NCI-H1105 (cell line): Measurements from ENCODE around the gene SLC25A48.

Experiments
- DNase-seq: peaks from one replicate; lab custom pipeline; 2025; lab: John Stamatoyannopoulos, UW

Gene SLC25A48

DNA sequence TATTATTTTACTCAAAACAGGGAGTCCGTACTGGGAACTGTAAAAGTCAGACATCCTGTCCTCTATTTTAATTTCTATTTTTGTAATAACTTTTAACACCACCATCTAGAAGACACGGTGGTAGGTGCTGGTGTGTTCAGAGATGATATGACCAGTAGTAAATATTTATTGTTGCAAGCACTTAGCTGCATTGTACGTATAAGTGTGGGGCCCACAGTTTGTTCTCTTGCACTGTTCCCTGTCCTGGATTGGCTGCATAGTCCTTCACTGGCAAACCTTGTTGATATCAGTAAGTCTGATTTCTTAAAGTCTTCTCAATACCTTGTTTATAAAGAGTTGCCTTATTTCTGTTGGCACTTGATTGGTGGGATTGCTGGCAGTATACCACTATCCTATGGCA, 85.7 kb downstream of the SLC25A48 start:
- DNase-seq = no peak

DNA sequence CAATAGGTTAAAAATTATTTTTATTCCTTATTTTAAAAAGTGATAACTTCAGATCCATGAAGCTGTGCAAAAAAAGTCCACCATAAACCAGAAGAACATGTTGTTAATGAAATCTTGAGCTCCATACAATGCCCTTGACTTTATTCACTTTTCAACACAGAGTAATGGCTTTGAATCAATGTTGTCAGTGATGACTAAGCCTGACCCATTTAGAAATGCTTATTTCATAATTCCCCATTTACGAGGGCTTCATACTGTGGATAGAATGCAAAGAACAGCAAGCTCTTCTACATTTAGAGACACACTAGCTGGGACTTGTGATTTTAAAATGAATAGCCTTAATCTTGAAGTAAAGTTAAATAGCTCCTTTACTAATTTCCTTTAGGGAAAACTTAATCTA, 86.9 kb downstream of the SLC25A48 start:
- no peak for DNase-seq

DNA sequence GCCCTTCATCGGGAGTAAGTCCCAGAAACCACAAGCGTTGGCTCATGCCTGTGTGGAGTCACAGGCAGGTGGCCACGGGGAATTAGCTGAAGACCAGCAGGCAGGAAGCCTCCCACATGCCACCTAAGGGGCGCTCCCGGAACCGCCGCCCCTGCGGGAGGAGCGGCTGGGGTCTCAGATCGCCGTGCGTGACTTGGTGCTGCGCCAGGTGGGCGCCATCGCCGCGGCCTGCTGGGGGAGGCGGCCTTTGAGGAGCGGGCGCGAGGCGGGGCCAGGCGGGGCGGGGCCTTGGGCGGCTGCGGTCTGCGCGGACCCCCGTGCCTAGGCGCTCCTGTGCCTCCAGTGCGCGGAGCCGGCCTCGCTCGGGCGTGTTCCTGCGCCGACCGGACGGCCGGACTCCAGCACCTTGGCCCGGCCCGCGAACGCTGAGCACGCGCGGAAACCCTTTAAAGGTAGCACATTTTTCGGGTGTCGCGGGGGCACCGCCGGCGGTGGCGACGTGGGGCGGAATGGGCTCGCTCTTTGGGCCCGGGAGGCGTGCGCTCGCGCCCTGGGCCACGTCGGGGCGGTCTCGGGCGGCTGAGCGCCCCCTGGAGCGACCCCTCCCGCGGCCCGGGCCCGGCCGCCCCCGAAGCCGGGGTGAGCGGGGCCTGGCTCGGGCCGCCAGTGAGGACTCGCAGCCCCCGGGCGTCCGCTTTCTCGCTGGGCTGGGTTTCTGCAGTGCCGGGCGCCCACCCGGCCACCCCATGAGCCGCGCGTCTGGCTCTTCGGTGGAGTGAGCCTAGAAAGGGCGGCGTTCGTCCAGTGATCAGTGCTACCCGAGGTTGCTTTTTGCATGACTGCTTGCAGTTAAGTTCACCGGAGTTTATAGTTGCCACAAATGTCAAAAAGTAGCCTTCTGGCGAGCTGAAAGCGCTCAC, 95.8 kb downstream of the SLC25A48 start:
- DNase-seq = peak; percentile 21

DNA sequence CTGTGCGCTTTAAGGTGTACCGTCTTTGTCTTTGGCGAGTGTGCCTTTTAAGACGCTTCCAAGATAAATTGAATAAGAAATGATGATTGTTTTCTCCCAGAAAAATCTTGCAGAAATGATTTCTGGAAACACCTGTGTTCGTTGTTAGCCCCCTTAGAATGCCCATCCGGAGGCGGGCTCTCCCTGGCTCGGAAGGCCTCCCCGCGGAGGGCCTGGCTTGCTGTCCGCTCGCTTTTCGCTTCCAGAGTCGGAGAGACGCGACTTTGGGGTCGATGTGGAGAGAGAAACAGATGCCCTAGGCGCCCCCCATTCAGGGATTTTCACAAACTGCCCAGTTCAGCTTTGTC, 96.5 kb downstream of the SLC25A48 start:
- DNase-seq = no peak

DNA sequence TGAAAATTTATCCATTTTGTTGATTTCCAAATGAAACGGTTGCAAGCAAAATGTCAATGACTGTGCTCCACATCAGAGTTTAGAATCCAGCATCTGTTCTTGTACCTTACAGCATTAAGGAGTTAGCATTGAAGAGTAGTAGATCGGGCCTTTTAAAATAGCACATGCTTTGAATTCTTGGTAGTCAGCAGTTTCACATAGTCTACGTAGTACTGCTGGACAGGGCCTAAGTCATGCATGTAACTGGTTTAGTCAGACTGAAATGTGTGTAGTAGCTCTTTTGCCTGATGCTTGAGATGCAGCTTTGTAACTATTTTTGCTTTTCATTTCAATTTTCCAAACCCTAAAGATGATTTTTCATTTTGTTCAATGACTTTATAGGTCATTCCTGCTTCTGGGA, 100.5 kb downstream of the SLC25A48 start:
- no peak for DNase-seq

DNA sequence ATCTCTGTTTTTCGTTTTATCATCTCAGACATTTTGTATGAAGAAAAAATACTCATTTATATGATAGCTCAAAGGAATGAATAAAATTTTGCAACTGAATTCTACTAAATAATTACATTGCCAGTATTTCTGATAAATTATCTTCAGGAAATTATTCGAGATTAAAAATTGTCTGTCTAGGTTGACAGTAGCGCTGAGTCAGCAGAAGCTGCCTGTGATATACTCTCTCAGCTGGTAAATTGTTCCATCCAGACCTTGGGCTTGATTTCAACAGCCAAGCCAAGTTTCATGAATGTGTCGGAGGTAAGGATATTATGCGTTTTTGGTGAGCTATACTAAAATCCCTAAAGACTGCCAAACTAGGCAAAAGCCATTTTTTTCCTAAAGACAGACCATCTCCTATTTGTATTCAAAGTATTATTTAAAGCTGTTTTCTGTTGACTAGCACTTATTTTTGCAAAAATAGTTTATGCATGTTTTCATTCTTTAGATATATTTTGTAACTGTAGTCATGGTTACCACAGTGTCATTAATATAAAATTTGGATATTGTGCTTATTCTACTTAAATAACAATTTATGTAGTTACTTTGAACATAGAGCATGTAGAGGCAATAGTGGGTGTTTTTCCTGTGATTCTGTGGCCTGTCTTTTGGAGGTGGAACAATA, 102.9 kb downstream of the SLC25A48 start:
- DNase-seq = no peak
